ENCODE data around the gene KCNN1.

- TF ChIP-seq, protein P1, sequence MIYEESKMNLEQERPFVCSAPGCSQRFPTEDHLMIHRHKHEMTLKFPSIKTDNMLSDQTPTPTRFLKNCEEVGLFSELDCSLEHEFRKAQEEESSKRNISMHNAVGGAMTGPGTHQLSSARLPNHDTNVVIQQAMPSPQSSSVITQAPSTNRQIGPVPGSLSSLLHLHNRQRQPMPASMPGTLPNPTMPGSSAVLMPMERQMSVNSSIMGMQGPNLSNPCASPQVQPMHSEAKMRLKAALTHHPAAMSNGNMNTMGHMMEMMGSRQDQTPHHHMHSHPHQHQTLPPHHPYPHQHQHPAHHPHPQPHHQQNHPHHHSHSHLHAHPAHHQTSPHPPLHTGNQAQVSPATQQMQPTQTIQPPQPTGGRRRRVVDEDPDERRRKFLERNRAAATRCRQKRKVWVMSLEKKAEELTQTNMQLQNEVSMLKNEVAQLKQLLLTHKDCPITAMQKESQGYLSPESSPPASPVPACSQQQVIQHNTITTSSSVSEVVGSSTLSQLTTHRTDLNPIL (CRISPR knock-in tag; IDR thresholded peaks at IDR 0.05; ENCODE audit: low read depth) = no peak
- no peak for TF ChIP-seq ZNF8 (CRISPR knock-in tag; IDR thresholded peaks at IDR 0.05)
- TF ChIP-seq, protein P2, sequence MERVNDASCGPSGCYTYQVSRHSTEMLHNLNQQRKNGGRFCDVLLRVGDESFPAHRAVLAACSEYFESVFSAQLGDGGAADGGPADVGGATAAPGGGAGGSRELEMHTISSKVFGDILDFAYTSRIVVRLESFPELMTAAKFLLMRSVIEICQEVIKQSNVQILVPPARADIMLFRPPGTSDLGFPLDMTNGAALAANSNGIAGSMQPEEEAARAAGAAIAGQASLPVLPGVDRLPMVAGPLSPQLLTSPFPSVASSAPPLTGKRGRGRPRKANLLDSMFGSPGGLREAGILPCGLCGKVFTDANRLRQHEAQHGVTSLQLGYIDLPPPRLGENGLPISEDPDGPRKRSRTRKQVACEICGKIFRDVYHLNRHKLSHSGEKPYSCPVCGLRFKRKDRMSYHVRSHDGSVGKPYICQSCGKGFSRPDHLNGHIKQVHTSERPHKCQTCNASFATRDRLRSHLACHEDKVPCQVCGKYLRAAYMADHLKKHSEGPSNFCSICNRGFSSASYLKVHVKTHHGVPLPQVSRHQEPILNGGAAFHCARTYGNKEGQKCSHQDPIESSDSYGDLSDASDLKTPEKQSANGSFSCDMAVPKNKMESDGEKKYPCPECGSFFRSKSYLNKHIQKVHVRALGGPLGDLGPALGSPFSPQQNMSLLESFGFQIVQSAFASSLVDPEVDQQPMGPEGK (CRISPR knock-in tag; IDR thresholded peaks at IDR 0.05; ENCODE audit: borderline replicate concordance) = no peak
- TF ChIP-seq PPARA (CRISPR knock-in tag; IDR thresholded peaks at IDR 0.05; ENCODE audit: borderline replicate concordance) = no peak
- no peak for TF ChIP-seq TOX (CRISPR knock-in tag; IDR thresholded peaks at IDR 0.05; ENCODE audit: borderline replicate concordance)
- TF ChIP-seq OSR1 (CRISPR knock-in tag; IDR thresholded peaks at IDR 0.05) = no peak
Measured at GRCh38 chr19:17947815-17948513, 18.9 kb upstream of the KCNN1 start.

Measured in SK-N-SH treated with all-trans-retinoic acid at 6 μM for 48 hours (cell line).